ENCODE data around the gene ACOXL. TPM values are rescaled to one million over a fixed set of nuclear protein-coding genes. Genes with fewer than 3 reads are reported as not detected.

ACOXL gene
- total RNA-seq, 1 donor from 2014 or later: not detected

GRCh38 chr2:111057045-111057444, 324.7 kb downstream of the ACOXL start:
- no peak for DNase-seq (ENCODE audit: low read depth, low spot score)
- no peak for TF ChIP-seq CTCF (conservative IDR thresholded peaks at IDR 0.05)
- H3K27ac Mint-ChIP-seq (ENCODE audit: unreplicated experiment): no peak overlapping the region
- no peak overlapping the region for H3K4me3 Mint-ChIP-seq
- H3K4me1 Mint-ChIP-seq: peaks cover 15% of the 10 kb centered on the region
- peaks cover 6% of the 10 kb centered on the region for H3K9me3 Mint-ChIP-seq
- peaks cover 5% of the 10 kb centered on the region for H3K36me3 Mint-ChIP-seq (ENCODE audit: low read depth)
- H3K27me3 Mint-ChIP-seq (ENCODE audit: low read depth): no peaks in the 10 kb centered on the region

GRCh38 chr2:111057721-111058120, 325.3 kb downstream of the ACOXL start:
- H3K4me1 Mint-ChIP-seq: peaks cover 15% of the 10 kb centered on the region
- DNase-seq (ENCODE audit: low read depth, low spot score): no peak
- no peak for TF ChIP-seq CTCF (conservative IDR thresholded peaks at IDR 0.05)
- no peak overlapping the region for H3K27ac Mint-ChIP-seq (ENCODE audit: unreplicated experiment)
- H3K27me3 Mint-ChIP-seq (ENCODE audit: low read depth): no peaks in the 10 kb centered on the region
- H3K9me3 Mint-ChIP-seq: peaks cover 6% of the 10 kb centered on the region
- H3K4me3 Mint-ChIP-seq: no peak overlapping the region
- peaks cover 5% of the 10 kb centered on the region for H3K36me3 Mint-ChIP-seq (ENCODE audit: low read depth)

GRCh38 chr2:111058264-111058663, 325.9 kb downstream of the ACOXL start:
- Mint-ChIP-seq H3K9me3 (peaks cover 6% of the 10 kb centered on the region), H3K27me3 (ENCODE audit: low read depth) (no peaks in the 10 kb centered on the region), H3K36me3 (ENCODE audit: low read depth) (peaks cover 5% of the 10 kb centered on the region), H3K27ac (ENCODE audit: unreplicated experiment) (no peak overlapping the region), H3K4me1 (peaks cover 15% of the 10 kb centered on the region), H3K4me3 (no peak overlapping the region)
- no peak for TF ChIP-seq CTCF (conservative IDR thresholded peaks at IDR 0.05)
- DNase-seq (ENCODE audit: low read depth, low spot score): no peak

GRCh38 chr2:111061191-111061590, 328.8 kb downstream of the ACOXL start:
- Mint-ChIP-seq H3K4me3 (no peak overlapping the region), H3K36me3 (ENCODE audit: low read depth) (peaks cover 7% of the 10 kb centered on the region), H3K27me3 (ENCODE audit: low read depth) (no peaks in the 10 kb centered on the region), H3K4me1 (no peaks in the 10 kb centered on the region), H3K27ac (ENCODE audit: unreplicated experiment) (no peak overlapping the region), H3K9me3 (peaks cover 9% of the 10 kb centered on the region)
- TF ChIP-seq CTCF (conservative IDR thresholded peaks at IDR 0.05): no peak
- no peak for DNase-seq (ENCODE audit: low read depth, low spot score)

GRCh38 chr2:111062417-111062816, 330.0 kb downstream of the ACOXL start:
- H3K36me3 Mint-ChIP-seq (ENCODE audit: low read depth): peaks cover 7% of the 10 kb centered on the region
- DNase-seq (ENCODE audit: low read depth, low spot score): no peak
- H3K4me1 Mint-ChIP-seq: no peaks in the 10 kb centered on the region
- no peaks in the 10 kb centered on the region for H3K27me3 Mint-ChIP-seq (ENCODE audit: low read depth)
- peaks cover 9% of the 10 kb centered on the region for H3K9me3 Mint-ChIP-seq
- TF ChIP-seq CTCF (conservative IDR thresholded peaks at IDR 0.05): no peak
- no peak overlapping the region for H3K27ac Mint-ChIP-seq (ENCODE audit: unreplicated experiment)
- H3K4me3 Mint-ChIP-seq: no peak overlapping the region

All from neural crest cell (in vitro differentiated cells).